ENCODE results near the gene ADAMTSL1.
A peak's percentile ranks its signal among the peaks of the same experiment; 100 is the strongest.

The ADAMTSL1 gene

GRCh38 chr9:18824095-18824666, 350.2 kb downstream of the ADAMTSL1 start:
- no peak for DNase-seq

GRCh38 chr9:18825656-18826170, 351.8 kb downstream of the ADAMTSL1 start:
- DNase-seq = peak in 1 of 5 experiments; percentile 2

- no peak for DNase-seq
Observed at GRCh38 chr9:18826248-18826647, 352.3 kb downstream of the ADAMTSL1 start.

GRCh38 chr9:18829066-18829465, 355.1 kb downstream of the ADAMTSL1 start:
- DNase-seq = no peak

- no peak for DNase-seq
Observed at GRCh38 chr9:18829873-18830272, 355.9 kb downstream of the ADAMTSL1 start.

- peak in 1 of 5 experiments; percentile 15 for DNase-seq
Observed at GRCh38 chr9:18834740-18835361, 360.9 kb downstream of the ADAMTSL1 start.

- no peak for DNase-seq
Observed at GRCh38 chr9:18837402-18837801, 363.4 kb downstream of the ADAMTSL1 start.

- DNase-seq = no peak
Observed at GRCh38 chr9:18847576-18848275, 373.8 kb downstream of the ADAMTSL1 start.

- DNase-seq = no peak
Observed at GRCh38 chr9:18848657-18849056, 374.7 kb downstream of the ADAMTSL1 start.

GRCh38 chr9:18849270-18849669, 375.3 kb downstream of the ADAMTSL1 start:
- no peak for DNase-seq

- DNase-seq = no peak
Observed at GRCh38 chr9:18849890-18850677, 376.1 kb downstream of the ADAMTSL1 start.

- no peak for DNase-seq
Observed at GRCh38 chr9:18851069-18851795, 377.3 kb downstream of the ADAMTSL1 start.

- DNase-seq = no peak
Observed at GRCh38 chr9:18855656-18856055, 381.7 kb downstream of the ADAMTSL1 start.

GRCh38 chr9:18857334-18857733, 383.4 kb downstream of the ADAMTSL1 start:
- no peak for DNase-seq

- no peak for DNase-seq
Observed at GRCh38 chr9:18857769-18858168, 383.8 kb downstream of the ADAMTSL1 start.

GRCh38 chr9:18861609-18862544, 387.9 kb downstream of the ADAMTSL1 start:
- no peak for DNase-seq

GRCh38 chr9:18863791-18864190, 389.8 kb downstream of the ADAMTSL1 start:
- no peak for DNase-seq

- no peak for DNase-seq
Observed at GRCh38 chr9:18864516-18864915, 390.6 kb downstream of the ADAMTSL1 start.

GRCh38 chr9:18865542-18865941, 391.6 kb downstream of the ADAMTSL1 start:
- DNase-seq = no peak

- no peak for DNase-seq
Observed at GRCh38 chr9:18866121-18866831, 392.3 kb downstream of the ADAMTSL1 start.

GRCh38 chr9:18869725-18870124, 395.8 kb downstream of the ADAMTSL1 start:
- DNase-seq = no peak
